Activated T-helper 1 cell treated with anti-CD3 and anti-CD28 coated beads, Interleukin-12 subunit alpha, Interleukin-12 subunit beta, Interleukin-2, Interleukin-4 antibody, amounts not matched to agents 30 ng/mL and 10 ng/mL and 1 ng/mL, durations not matched to agents 14 hours and 24 hours and 36 hours (primary cell): ENCODE measurements around the gene OR3A3. TPM values are rescaled to one million over a fixed set of nuclear protein-coding genes. Genes with fewer than 3 reads are reported as not detected.
"Not testable (repeated sequence)": the region's sequence is repeated elsewhere in the genome, so short reads cannot be mapped to it uniquely, and the experiment has no call there.

ENCODE experiments used
- DNase-seq: peaks from one replicate; pipeline ENCODE4 v3.0.0; 2021; ENCODE audit warnings: low spot score
- H3K27ac Mint-ChIP-seq: one replicate; pipeline ENCODE4 v1.8.0; 2021; ENCODE audit warnings: mild to moderate bottlenecking, mixed read lengths
- H3K27me3 Mint-ChIP-seq: one replicate; pipeline ENCODE4 v1.8.0; 2022; ENCODE audit warnings: mild to moderate bottlenecking, moderate library complexity, mixed read lengths; ENCODE audit not compliant: insufficient read depth
- H3K36me3 Mint-ChIP-seq: one replicate; pipeline ENCODE4 v1.8.0; 2021; ENCODE audit warnings: low read depth, mixed read lengths
- H3K4me1 Mint-ChIP-seq: one replicate; pipeline ENCODE4 v1.8.0; 2021; ENCODE audit warnings: low read depth, mixed read lengths
- H3K4me3 Mint-ChIP-seq: one replicate; pipeline ENCODE4 v1.8.0; 2021; ENCODE audit warnings: mild to moderate bottlenecking, moderate library complexity, mixed read lengths
- H3K9me3 Mint-ChIP-seq: one replicate; pipeline ENCODE4 v1.8.0; 2021; ENCODE audit warnings: mixed read lengths
- intact Hi-C: fragments of 100-400 bp; cut with micrococcal nuclease; formaldehyde crosslinking; loops from one replicate; pipeline ENCODE4 v1.15.1; 2024
- total RNA-seq: library from RNA; stranded (reverse); gene quantifications from 2 replicates; pipeline ENCODE4 v1.2.3, GENCODE V29; 2022

OR3A3 gene
- total RNA-seq, 1 donor from 2014 or later: not detected

GRCh38 chr17:3418222-3418621 lies 7.1 kb downstream of the OR3A3 start:
- Mint-ChIP-seq H3K4me3 (no peak overlapping the region), H3K36me3 (no peaks in the 10 kb centered on the region), H3K4me1 (no peaks in the 10 kb centered on the region), H3K9me3 (no peaks in the 10 kb centered on the region), H3K27me3 (peaks cover 9% of the 10 kb centered on the region), H3K27ac (no peak overlapping the region)
- intact Hi-C loops: no loop called here
- no peak for DNase-seq

DNA sequence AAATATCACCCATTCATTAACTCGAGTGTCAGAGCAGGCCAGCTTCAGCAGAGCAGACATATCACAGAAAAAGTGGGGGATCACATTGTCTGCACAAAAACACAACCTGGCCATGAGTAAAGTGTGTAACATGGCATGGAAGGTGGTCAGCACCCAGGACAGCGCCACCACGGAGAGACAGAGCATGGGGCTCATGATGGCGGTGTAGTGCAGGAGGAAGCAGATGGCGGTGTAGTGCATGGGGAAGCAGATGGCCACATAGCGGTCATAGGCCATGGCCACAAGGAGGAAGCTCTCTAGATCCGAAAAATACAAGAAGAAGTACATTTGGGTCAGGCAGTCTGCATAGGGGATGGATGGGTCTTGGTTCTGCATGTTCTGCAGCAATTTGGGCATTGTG lies 22.0 kb downstream of the OR3A3 start:
- H3K27ac Mint-ChIP-seq, H3K27me3 Mint-ChIP-seq, H3K36me3 Mint-ChIP-seq, H3K4me3 Mint-ChIP-seq, H3K9me3 Mint-ChIP-seq, DNase-seq, intact Hi-C loops, H3K4me1 Mint-ChIP-seq: not testable (repeated sequence)

GRCh38 chr17:3433741-3434140 lies 22.6 kb downstream of the OR3A3 start, which contains the start of gene OR1E2:
TSS of gene OR1E2 (minus strand) at chr17:3433841. CDS start at chr17:3433841, 0 bp downstream.
- H3K27ac Mint-ChIP-seq: no peak within 1 kb of the TSS
- H3K27me3 Mint-ChIP-seq: no peaks in the 10 kb centered on the region
- peaks cover 9% of the 10 kb centered on the region for H3K9me3 Mint-ChIP-seq
- no peak for DNase-seq
- H3K4me1 Mint-ChIP-seq: no peaks in the 10 kb centered on the region
- no peaks in the 10 kb centered on the region for H3K36me3 Mint-ChIP-seq
- intact Hi-C loops: no loop called here
- no peak within 1 kb of the TSS for H3K4me3 Mint-ChIP-seq

- Mint-ChIP-seq H3K36me3 (no peaks in the 10 kb centered on the region), H3K4me1 (no peaks in the 10 kb centered on the region), H3K9me3 (no peaks in the 10 kb centered on the region), H3K27ac (no peak overlapping the region), H3K27me3 (peaks cover 11% of the 10 kb centered on the region), H3K4me3 (no peak overlapping the region)
- no peak for DNase-seq
- intact Hi-C loops: no loop called here
These were observed 27.2 kb downstream of the OR3A3 start for GRCh38 chr17:3438368-3438767.

- H3K4me3 Mint-ChIP-seq: no peak overlapping the region
- H3K9me3 Mint-ChIP-seq: no peaks in the 10 kb centered on the region
- no peaks in the 10 kb centered on the region for H3K4me1 Mint-ChIP-seq
- DNase-seq: no peak
- H3K27me3 Mint-ChIP-seq: peaks cover 17% of the 10 kb centered on the region
- intact Hi-C loops: no loop called here
- H3K27ac Mint-ChIP-seq: no peak overlapping the region
- H3K36me3 Mint-ChIP-seq: no peaks in the 10 kb centered on the region
These were observed 29.3 kb downstream of the OR3A3 start for GRCh38 chr17:3440451-3440850.

DNA sequence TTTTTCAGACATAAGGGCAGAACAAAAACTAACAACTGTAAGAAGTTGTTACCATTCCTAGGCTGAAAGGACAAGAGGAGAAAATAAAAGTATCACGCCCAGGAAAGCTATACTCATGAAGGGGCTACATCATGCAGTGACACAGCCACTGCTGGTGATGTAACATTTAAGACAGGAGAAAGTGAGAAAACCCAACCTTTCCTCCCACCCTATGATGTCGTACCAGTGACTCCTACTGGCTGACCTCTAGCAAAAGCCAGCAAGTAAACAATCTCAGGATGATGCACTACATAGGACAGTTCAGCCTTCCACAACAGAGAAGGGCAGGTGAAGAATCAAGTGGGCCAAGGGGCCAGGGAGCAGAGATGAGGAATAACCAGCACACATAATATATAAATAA lies 36.5 kb downstream of the OR3A3 start:
- Mint-ChIP-seq H3K36me3 (no peaks in the 10 kb centered on the region), H3K27ac (no peak overlapping the region), H3K4me3 (no peak overlapping the region), H3K4me1 (no peaks in the 10 kb centered on the region), H3K9me3 (no peaks in the 10 kb centered on the region), H3K27me3 (peaks cover 15% of the 10 kb centered on the region)
- no peak for DNase-seq
- intact Hi-C loops: loop anchor here (1.0 kb wide), 1 partner anchor 12 kb away; no protein-coding TSS in a partner anchor

DNA sequence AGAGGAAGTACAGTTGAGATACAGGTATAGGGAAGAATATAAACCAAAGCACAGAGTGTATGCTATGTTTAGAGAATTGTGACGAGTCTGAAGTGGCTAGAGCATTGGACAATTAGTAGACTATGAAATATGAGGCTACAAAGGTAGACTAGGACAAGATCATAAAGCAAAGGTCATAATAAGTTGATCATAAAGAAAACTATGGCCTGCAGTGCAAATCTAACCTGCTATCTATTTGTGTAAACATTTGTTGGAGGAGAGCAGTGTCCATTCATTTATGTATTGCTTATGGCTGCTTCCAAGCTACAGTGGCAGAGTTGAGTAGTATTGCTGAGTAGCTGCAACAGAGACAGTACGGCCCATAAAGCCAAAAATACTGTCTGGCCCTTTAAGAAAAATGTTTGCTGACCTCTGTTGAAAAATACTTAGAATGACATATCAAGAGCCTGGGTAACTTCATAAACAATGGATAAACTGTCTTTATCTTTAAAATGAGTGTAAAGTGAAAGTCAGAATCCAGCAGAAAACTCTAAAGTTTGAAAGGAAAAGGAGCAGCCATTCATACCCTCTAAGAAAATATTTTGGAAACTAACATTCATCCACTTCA lies 37.0 kb downstream of the OR3A3 start:
- Mint-ChIP-seq H3K4me3 (no peak overlapping the region), H3K36me3 (no peaks in the 10 kb centered on the region), H3K4me1 (no peaks in the 10 kb centered on the region), H3K27ac (no peak overlapping the region), H3K9me3 (no peaks in the 10 kb centered on the region), H3K27me3 (peaks cover 11% of the 10 kb centered on the region)
- DNase-seq: no peak
- intact Hi-C loops: no loop called here

- intact Hi-C loops, DNase-seq, H3K36me3 Mint-ChIP-seq, H3K9me3 Mint-ChIP-seq, H3K27me3 Mint-ChIP-seq, H3K4me3 Mint-ChIP-seq, H3K27ac Mint-ChIP-seq, H3K4me1 Mint-ChIP-seq: not testable (repeated sequence)
These were observed 55.2 kb downstream of the OR3A3 start for GRCh38 chr17:3466355-3466754.

- Mint-ChIP-seq H3K27ac (no peak overlapping the region), H3K27me3 (no peaks in the 10 kb centered on the region), H3K36me3 (no peaks in the 10 kb centered on the region), H3K4me3 (no peak overlapping the region), H3K9me3 (no peaks in the 10 kb centered on the region), H3K4me1 (no peaks in the 10 kb centered on the region)
- intact Hi-C loops: no loop called here
- no peak for DNase-seq
These were observed 58.4 kb downstream of the OR3A3 start for GRCh38 chr17:3469529-3469928.

DNA sequence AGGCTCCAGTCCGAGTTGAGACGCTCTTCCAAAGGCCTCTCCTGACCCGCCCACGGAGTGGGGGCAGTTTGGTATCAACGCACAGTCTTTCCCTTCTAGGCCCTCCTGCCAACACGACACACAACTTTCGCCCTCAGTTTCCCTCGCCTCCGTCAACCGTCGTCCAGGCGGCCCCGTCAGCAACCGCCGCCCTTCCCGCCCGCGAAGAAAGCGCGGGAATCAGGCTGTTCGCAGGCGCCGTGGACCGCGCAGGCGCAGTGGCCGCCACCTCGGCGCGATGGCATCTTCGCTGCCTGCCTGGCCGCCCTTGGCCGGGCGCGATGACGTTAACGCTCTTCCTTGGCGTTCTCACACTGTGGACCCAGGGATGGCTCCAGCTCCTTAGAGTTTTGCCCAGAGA lies 60.4 kb downstream of the OR3A3 start, which contains the start of gene SPATA22:
TSS of gene SPATA22 (minus strand) at position 221 of the 400 bp plus-strand sequence. CDS start 2,494 bp downstream, outside the sequence.
- H3K9me3 Mint-ChIP-seq: no peaks in the 10 kb centered on the region
- intact Hi-C loops: no loop called here
- no peaks in the 10 kb centered on the region for H3K36me3 Mint-ChIP-seq
- H3K4me3 Mint-ChIP-seq: no peak within 1 kb of the TSS
- no peaks in the 10 kb centered on the region for H3K4me1 Mint-ChIP-seq
- no peaks in the 10 kb centered on the region for H3K27me3 Mint-ChIP-seq
- no peak within 1 kb of the TSS for H3K27ac Mint-ChIP-seq
- no peak for DNase-seq

GRCh38 chr17:3472137-3472536 lies 61.0 kb downstream of the OR3A3 start:
- Mint-ChIP-seq H3K4me1 (no peaks in the 10 kb centered on the region), H3K9me3 (no peaks in the 10 kb centered on the region), H3K27me3 (no peaks in the 10 kb centered on the region), H3K4me3 (no peak overlapping the region), H3K27ac (no peak overlapping the region), H3K36me3 (no peaks in the 10 kb centered on the region)
- no peak for DNase-seq
- intact Hi-C loops: no loop called here

Other genes starting within 250 kb of the OR3A3 start
- not detected in 2 replicates for gene OR1A2, start 213.9 kb upstream of the OR3A3 start, total RNA-seq
- gene OR1A1, start 203.7 kb upstream of the OR3A3 start, total RNA-seq: not detected in 2 replicates
- gene OR3A1, start 113.0 kb upstream of the OR3A3 start, total RNA-seq: not detected in 2 replicates
- 0.24 and 0.47 TPM in 2 replicates for gene OR3A2, start 25.1 kb upstream of the OR3A3 start, total RNA-seq
- not detected in 2 replicates for gene OR1E1, start 13.0 kb upstream of the OR3A3 start, total RNA-seq
- not detected in 2 replicates for gene OR1E2, start 22.5 kb downstream of the OR3A3 start, total RNA-seq
- not detected in 2 replicates for gene SPATA22, start 60.4 kb downstream of the OR3A3 start, total RNA-seq
- gene ASPA, start 64.6 kb downstream of the OR3A3 start, total RNA-seq: not detected in 2 replicates
- gene TRPV3, start 146.4 kb downstream of the OR3A3 start, total RNA-seq: 0.26 and 0.51 TPM in 2 replicates
- 7.5 and 8.3 TPM in 2 replicates for gene TRPV1, start 198.0 kb downstream of the OR3A3 start, total RNA-seq
- gene SHPK, start 224.9 kb downstream of the OR3A3 start, total RNA-seq: 20.0 and 21.5 TPM in 2 replicates
- gene CTNS, start 225.4 kb downstream of the OR3A3 start, total RNA-seq: 47.5 and 55.3 TPM in 2 replicates